ENCODE measurements around the gene TSHZ1.

GRCh38 chr18:75320506-75320905 lies 109.9 kb downstream of the TSHZ1 start:
- TF ChIP-seq POLR2A (IDR thresholded peaks at IDR 0.05; ENCODE audit: low read depth): no peak
- TF ChIP-seq, protein P1, sequence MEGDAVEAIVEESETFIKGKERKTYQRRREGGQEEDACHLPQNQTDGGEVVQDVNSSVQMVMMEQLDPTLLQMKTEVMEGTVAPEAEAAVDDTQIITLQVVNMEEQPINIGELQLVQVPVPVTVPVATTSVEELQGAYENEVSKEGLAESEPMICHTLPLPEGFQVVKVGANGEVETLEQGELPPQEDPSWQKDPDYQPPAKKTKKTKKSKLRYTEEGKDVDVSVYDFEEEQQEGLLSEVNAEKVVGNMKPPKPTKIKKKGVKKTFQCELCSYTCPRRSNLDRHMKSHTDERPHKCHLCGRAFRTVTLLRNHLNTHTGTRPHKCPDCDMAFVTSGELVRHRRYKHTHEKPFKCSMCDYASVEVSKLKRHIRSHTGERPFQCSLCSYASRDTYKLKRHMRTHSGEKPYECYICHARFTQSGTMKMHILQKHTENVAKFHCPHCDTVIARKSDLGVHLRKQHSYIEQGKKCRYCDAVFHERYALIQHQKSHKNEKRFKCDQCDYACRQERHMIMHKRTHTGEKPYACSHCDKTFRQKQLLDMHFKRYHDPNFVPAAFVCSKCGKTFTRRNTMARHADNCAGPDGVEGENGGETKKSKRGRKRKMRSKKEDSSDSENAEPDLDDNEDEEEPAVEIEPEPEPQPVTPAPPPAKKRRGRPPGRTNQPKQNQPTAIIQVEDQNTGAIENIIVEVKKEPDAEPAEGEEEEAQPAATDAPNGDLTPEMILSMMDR (IDR thresholded peaks at IDR 0.05): no peak
- no peak for TF ChIP-seq POLR2AphosphoS5 (IDR thresholded peaks at IDR 0.05)
